K562 (cell line): ENCODE measurements around the gene CACTIN. TPM values are rescaled to one million over a fixed set of nuclear protein-coding genes. Genes with fewer than 3 reads are reported as not detected.

Experiments
- HSF4 ChIP-seq: fragments of 250-450 bp; sonication (Bioruptor Pico); IDR thresholded peaks from 2 replicates; pipeline ENCODE4 v2.1.2; 2022; ENCODE audit warnings: mild to moderate bottlenecking, moderate library complexity, borderline replicate concordance
- POLR2B ChIP-seq: fragments of 450-650 bp; IDR thresholded peaks from 2 replicates; pipeline ENCODE4 v1.6.1; 2018; ENCODE audit warnings: low read depth; ENCODE audit not compliant: partially characterized antibody
- RBM22 ChIP-seq: fragments of 200-400 bp; formaldehyde crosslinking; IDR thresholded peaks from 2 replicates; pipeline ENCODE4 v1.6.1; 2018; ENCODE audit warnings: low read length, low read depth; ENCODE audit not compliant: poor library complexity, severe bottlenecking
- SP1 ChIP-seq: sonication (generic); formaldehyde crosslinking; IDR thresholded peaks from 2 replicates; pipeline ENCODE4 v1.8.1; 2022; ENCODE audit warnings: mild to moderate bottlenecking, missing genetic modification reagents
- UBTF ChIP-seq, 2 experiments: IDR thresholded peaks; 2 replicates each; pipeline ENCODE4 v1.6.1; 2012; ENCODE audit warnings: improper control_type of control experiment in 2 of 2, low read depth in 2 of 2, low read length in 2 of 2, borderline replicate concordance in 1 of 2
- VEZF1 ChIP-seq: fragments of 200-800 bp; sonication (Bioruptor generic); IDR thresholded peaks from 2 replicates; pipeline ENCODE4 v1.6.1; 2017; ENCODE audit warnings: missing genetic modification characterization, missing compliant biosample characterization
- ZNF280A ChIP-seq: fragments of 450-650 bp; IDR thresholded peaks from 2 replicates; pipeline ENCODE4 v1.6.1; 2018; ENCODE audit warnings: mild to moderate bottlenecking, low read depth; ENCODE audit not compliant: partially characterized antibody
- polyA plus RNA-seq, 8 experiments: library from polyadenylated mRNA; depleted of rRNA in 4 of 8; stranded (reverse) in 5 of 8; unstranded in 3 of 8; fragments of >200 nt; fragmentation: Nextera tagmentation in 2 of 8; fragmentation: Illumina TruSeq in 1 of 8; extraction: Ambion mirVana in 2 of 8; extraction: Trizol in 1 of 8; gene quantifications; 2 replicates each; pipeline versions ENCODE4 v1.2.1 to v1.2.3, GENCODE V29; 2011 to 2014; ENCODE audit warnings: inconsistent platforms in 1 of 8, missing spikeins in 1 of 8
- total RNA-seq, 7 experiments: library from RNA; depleted of rRNA in 6 of 7; stranded (reverse); fragments of >200 nt in 6 of 7; fragmentation: Illumina TruSeq in 2 of 7; extraction: Trizol in 2 of 7; gene quantifications; 2 replicates each; pipeline versions ENCODE4 v1.2.1 to v1.2.3, GENCODE V29; 2011 to 2021; ENCODE audit warnings: low replicate concordance in 1 of 7

The CACTIN gene
- total and polyA plus RNA-seq, 9 of the 15 experiments (the other 6 are each of a cell fraction or from before 2014, with no cell fraction given), result 0.15 to 49.2 (median 15.0) TPM

- TF ChIP-seq UBTF (IDR thresholded peaks at IDR 0.05; ENCODE audit: borderline replicate concordance in 1 of 2, low read depth in 2 of 2, low read length in 2 of 2) (no peak), HSF4 (CRISPR knock-in tag) (no peak), RBM22 (peak; percentile 19), POLR2B (no peak), SP1 (no peak), VEZF1 (CRISPR knock-in tag) (no peak), ZNF280A (no peak)
Observed at GRCh38 chr19:3612330-3612729, 14.3 kb downstream of the CACTIN start (continued).
